GM12801 (cell line): ENCODE measurements around the gene F2RL3.

Source experiments
- TF ChIP-seq, protein P1 (sequence below): IDR thresholded peaks from one replicate; pipeline ENCODE4 v1.5.1; 2011; ENCODE audit warnings: control low read depth; ENCODE audit not compliant: insufficient read length; ENCODE audit errors: extremely low read depth

The F2RL3 gene

DNA sequence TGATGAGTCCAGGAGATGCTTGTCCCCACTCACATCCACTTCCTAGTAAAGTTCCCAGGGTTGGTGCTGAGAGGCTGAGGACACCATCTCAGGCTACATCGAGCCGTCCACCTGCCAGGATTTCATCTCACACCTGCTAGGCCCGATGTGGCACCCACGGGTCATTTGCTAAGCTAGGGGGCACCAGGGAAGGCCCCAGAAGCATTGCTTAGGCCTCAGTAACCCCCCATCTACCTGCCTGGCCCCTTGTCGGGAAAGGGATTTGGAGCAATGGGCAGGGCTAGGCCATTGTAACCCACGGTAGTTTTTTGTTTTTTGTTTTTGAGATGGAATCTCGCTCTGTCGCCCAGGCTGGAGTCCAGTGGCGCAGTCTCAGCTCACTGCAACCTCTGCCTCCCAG, 51.8 kb downstream of the F2RL3 start:
- TF ChIP-seq, protein P1, sequence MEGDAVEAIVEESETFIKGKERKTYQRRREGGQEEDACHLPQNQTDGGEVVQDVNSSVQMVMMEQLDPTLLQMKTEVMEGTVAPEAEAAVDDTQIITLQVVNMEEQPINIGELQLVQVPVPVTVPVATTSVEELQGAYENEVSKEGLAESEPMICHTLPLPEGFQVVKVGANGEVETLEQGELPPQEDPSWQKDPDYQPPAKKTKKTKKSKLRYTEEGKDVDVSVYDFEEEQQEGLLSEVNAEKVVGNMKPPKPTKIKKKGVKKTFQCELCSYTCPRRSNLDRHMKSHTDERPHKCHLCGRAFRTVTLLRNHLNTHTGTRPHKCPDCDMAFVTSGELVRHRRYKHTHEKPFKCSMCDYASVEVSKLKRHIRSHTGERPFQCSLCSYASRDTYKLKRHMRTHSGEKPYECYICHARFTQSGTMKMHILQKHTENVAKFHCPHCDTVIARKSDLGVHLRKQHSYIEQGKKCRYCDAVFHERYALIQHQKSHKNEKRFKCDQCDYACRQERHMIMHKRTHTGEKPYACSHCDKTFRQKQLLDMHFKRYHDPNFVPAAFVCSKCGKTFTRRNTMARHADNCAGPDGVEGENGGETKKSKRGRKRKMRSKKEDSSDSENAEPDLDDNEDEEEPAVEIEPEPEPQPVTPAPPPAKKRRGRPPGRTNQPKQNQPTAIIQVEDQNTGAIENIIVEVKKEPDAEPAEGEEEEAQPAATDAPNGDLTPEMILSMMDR = no peak
